ENCODE data around the gene SLC29A3.

DNA sequence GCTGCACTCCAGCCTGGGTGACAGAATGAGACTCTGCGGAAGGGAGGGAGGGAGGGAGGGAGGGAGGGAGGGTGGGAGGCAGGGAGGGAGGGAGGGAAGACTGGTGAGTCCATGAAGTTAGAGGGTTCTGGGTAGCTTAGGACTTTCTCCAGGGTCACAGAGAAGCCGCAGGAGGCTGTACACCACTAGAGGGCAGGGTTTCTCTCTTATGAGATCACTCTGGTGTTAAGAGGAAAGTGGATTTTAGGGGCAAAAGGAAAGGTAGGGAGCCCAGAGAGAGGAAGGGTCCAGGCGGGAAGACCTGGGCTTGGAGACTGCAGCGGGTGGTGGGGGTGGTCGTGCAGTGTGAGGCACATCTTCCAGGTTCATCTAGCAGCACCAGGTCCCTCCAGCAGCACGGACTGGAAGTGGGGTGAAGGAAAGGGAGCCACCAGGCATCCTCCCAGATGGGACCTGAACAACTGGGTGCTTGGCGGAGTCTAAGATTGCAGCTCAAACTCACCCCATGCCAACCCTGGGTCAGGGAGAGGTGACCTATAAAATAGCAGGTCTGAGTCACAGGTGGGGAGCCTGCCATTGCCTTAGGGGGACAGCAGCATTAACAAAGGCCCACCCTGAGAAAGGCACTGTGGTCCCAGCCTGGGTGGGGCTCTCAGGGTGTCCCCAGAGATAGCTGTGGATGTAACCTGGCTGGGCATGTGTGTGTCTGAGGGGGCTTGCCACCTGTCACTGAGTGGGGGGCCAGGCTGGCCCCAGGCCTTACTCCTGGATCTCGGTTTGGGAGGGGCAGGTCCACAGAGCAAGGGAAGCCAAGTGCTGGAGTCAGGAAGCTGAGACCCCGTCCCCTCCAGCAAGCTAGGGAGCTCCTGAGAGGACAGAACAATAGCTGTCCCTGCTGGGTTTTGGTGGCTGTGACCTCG, 48.5 kb upstream of the SLC29A3 start:
- TF ChIP-seq CTCF (IDR thresholded peaks at IDR 0.05; ENCODE audit: borderline replicate concordance, extremely low read depth, low read length, poor library complexity, severe bottlenecking), result peak; percentile 76
- no peak for TF ChIP-seq EZH2 (IDR thresholded peaks at IDR 0.05; ENCODE audit: borderline replicate concordance, low read depth, low read length, severe bottlenecking)

Data from DND-41 (cell line).